HCT116 (cell line): ENCODE measurements around the gene ATG5. TPM values are rescaled to one million over a fixed set of nuclear protein-coding genes. Genes with fewer than 3 reads are reported as not detected.

Experiments
- ATAC-seq: fragments of 200-7000 bp; cut with Tn5 transposase; 2 replicates; pipeline ENCODE4 v1.9.1; 2020; ENCODE audit warnings: mild to moderate bottlenecking, moderate library complexity
- BruUV-seq: library from RNA; stranded (reverse); fragments of 400-500 nt; replicated peaks from 2 replicates; lab custom pipeline; 2021; lab: Mats Ljungman, UMichigan
- CTCF ChIA-PET: fragments of 300-600 bp; sonication (Branson Sonifier 250); formaldehyde crosslinking; loops from one replicate; lab custom pipeline; 2021; ENCODE audit warnings: antibody characterized with exemption; lab: Charles Lee
- POLR2A ChIA-PET: fragments of 300-600, 350-600 bp; sonication (Branson Sonifier 250); formaldehyde crosslinking; loops from one replicate; lab custom pipeline; 2021; ENCODE audit warnings: antibody characterized with exemption; lab: Charles Lee
- RAD21 ChIA-PET, 2 experiments: fragments of 300-600 bp; sonication (Branson Sonifier 250); formaldehyde crosslinking; loops; one replicate each; lab custom pipeline; 2023; ENCODE audit warnings: low total read pairs in 2 of 2; ENCODE audit not compliant: uncharacterized antibody in 2 of 2, unreplicated experiment in 2 of 2, low non-redundant PET in 1 of 2; lab: Charles Lee
- DNase-seq: peaks from one replicate; pipeline ENCODE4 v3.0.0-alpha.2; 2010; ENCODE audit warnings: low read depth, low spot score
- H2AFZ ChIP-seq: fragments of 200-600 bp; shearing (Covaris generic), sonication (generic); 2 replicates; pipeline ENCODE4 v1.6.1; 2017; ENCODE audit warnings: low read depth, mixed run types, mixed read lengths, antibody characterized with exemption, low read length; ENCODE audit not compliant: poor library complexity, severe bottlenecking
- H3K27ac ChIP-seq: 2 replicates; pipeline ENCODE4 v1.5.1; 2012; ENCODE audit warnings: low read depth, low read length
- H3K27me3 ChIP-seq: fragments of 200-600 bp; sonication (generic); 2 replicates; pipeline ENCODE4 v1.6.1; 2016; ENCODE audit warnings: mixed run types, low read length, mixed read lengths; ENCODE audit not compliant: insufficient read depth
- H3K36me3 ChIP-seq, 2 experiments: fragments of 200-500 bp in 1 of 2; fragments of 200-600 bp in 1 of 2; sonication (Bioruptor generic) in 1 of 2; sonication (generic) in 1 of 2; 2 replicates each; pipeline versions ENCODE4 v1.5.1 to v1.6.1; 2014 to 2016; ENCODE audit warnings: low read length in 2 of 2, inconsistent platforms in 1 of 2, mixed read lengths in 1 of 2, mixed run types in 1 of 2; ENCODE audit not compliant: insufficient read depth in 2 of 2, control insufficient read depth in 1 of 2
- H3K4me1 ChIP-seq, 2 experiments: fragments of 200-600 bp in 1 of 2; sonication (generic) in 1 of 2; 2 replicates each; pipeline versions ENCODE4 v1.5.1 to v1.6.1; 2012 to 2017; ENCODE audit warnings: low read length in 2 of 2, inconsistent platforms in 1 of 2, mild to moderate bottlenecking in 1 of 2, mixed read lengths in 1 of 2, mixed run types in 1 of 2, moderate library complexity in 1 of 2; ENCODE audit not compliant: insufficient read depth in 2 of 2, control insufficient read depth in 1 of 2
- H3K4me2 ChIP-seq: fragments of 200-600 bp; sonication (generic); 2 replicates; pipeline ENCODE4 v1.6.1; 2017; ENCODE audit warnings: mixed run types, low read length, mixed read lengths
- H3K4me3 ChIP-seq, 2 experiments: fragments of 200-600 bp in 1 of 2; sonication (generic) in 1 of 2; replicated peaks in 1 of 2; 2 replicates each; pipeline ENCODE4 v1.5.1; 2011 to 2016; ENCODE audit warnings: low read length in 2 of 2, control low read depth in 1 of 2, low read depth in 1 of 2, mild to moderate bottlenecking in 1 of 2, mixed read lengths in 1 of 2, mixed run types in 1 of 2
- H3K79me2 ChIP-seq: fragments of 200-600 bp; sonication (generic); 2 replicates; pipeline ENCODE4 v1.6.1; 2017; ENCODE audit warnings: mild to moderate bottlenecking, mixed run types, low read length, moderate library complexity, mixed read lengths; ENCODE audit not compliant: insufficient read depth
- H3K9ac ChIP-seq: fragments of 200-600 bp; sonication (generic); 2 replicates; pipeline ENCODE4 v1.6.1; 2016; ENCODE audit warnings: low read length, mixed read lengths
- H3K9me2 ChIP-seq: fragments of 200-600 bp; sonication (generic), shearing (Covaris generic); 2 replicates; pipeline ENCODE4 v1.6.1; 2017; ENCODE audit warnings: mixed run types, mild to moderate bottlenecking, moderate library complexity; ENCODE audit not compliant: insufficient read depth
- H3K9me3 ChIP-seq, 2 experiments: fragments of 200-500 bp in 1 of 2; fragments of 200-600 bp in 1 of 2; sonication (Bioruptor generic) in 1 of 2; sonication (generic) in 1 of 2; 2 replicates each; pipeline ENCODE4 v1.6.1; 2014 to 2017; ENCODE audit warnings: low read length in 2 of 2, mixed read lengths in 2 of 2, inconsistent platforms in 1 of 2, low read depth in 1 of 2, mild to moderate bottlenecking in 1 of 2, mixed run types in 1 of 2, moderate library complexity in 1 of 2; ENCODE audit not compliant: control insufficient read depth in 1 of 2, insufficient read depth in 1 of 2
- H4K20me1 ChIP-seq: fragments of 200-600 bp; sonication (generic), shearing (Covaris generic); 2 replicates; pipeline ENCODE4 v1.6.1; 2017; ENCODE audit warnings: mixed run types, mild to moderate bottlenecking, moderate library complexity; ENCODE audit not compliant: insufficient read depth
- ATF3 ChIP-seq: IDR thresholded peaks from 2 replicates; pipeline ENCODE4 v1.6.1; 2012
- CBX3 ChIP-seq: IDR thresholded peaks from 2 replicates; pipeline ENCODE4 v1.6.1; 2012; ENCODE audit warnings: low read depth
- CEBPB ChIP-seq: IDR thresholded peaks from 2 replicates; pipeline ENCODE4 v1.6.1; 2012; ENCODE audit warnings: low read depth
- EGR1 ChIP-seq: IDR thresholded peaks from 2 replicates; pipeline ENCODE4 v1.6.1; 2012; ENCODE audit warnings: low read depth
- EZH2 ChIP-seq: fragments of 200-600 bp; sonication (generic); IDR thresholded peaks from 2 replicates; pipeline ENCODE4 v1.6.1; 2017; ENCODE audit warnings: antibody characterized with exemption, mixed run types
- EZH2phosphoT487 ChIP-seq: fragments of 200-600 bp; IDR thresholded peaks from 2 replicates; pipeline ENCODE4 v1.6.1; 2018; ENCODE audit warnings: antibody characterized with exemption, borderline replicate concordance
- MAX ChIP-seq: IDR thresholded peaks from 2 replicates; pipeline ENCODE4 v1.6.1; 2012
- POLR2A ChIP-seq: IDR thresholded peaks from 2 replicates; pipeline ENCODE4 v1.7.0; 2011; ENCODE audit warnings: borderline replicate concordance; ENCODE audit not compliant: insufficient read depth, insufficient read length; ENCODE audit errors: extremely low read depth
- POLR2AphosphoS5 ChIP-seq: IDR thresholded peaks from 2 replicates; pipeline ENCODE4 v1.6.1; 2011; ENCODE audit warnings: mild to moderate bottlenecking, low read depth, low read length, moderate library complexity
- RAD21 ChIP-seq: IDR thresholded peaks from 2 replicates; pipeline ENCODE4 v1.6.1; 2012; ENCODE audit warnings: low read depth, mild to moderate bottlenecking
- REST ChIP-seq: IDR thresholded peaks from 2 replicates; pipeline ENCODE4 v1.6.1; 2012; ENCODE audit warnings: low read depth
- SIN3A ChIP-seq: IDR thresholded peaks from 2 replicates; pipeline ENCODE4 v1.6.1; 2012; ENCODE audit warnings: low read depth
- SP1 ChIP-seq: IDR thresholded peaks from 2 replicates; pipeline ENCODE4 v1.6.1; 2012; ENCODE audit warnings: low read depth
- SRF ChIP-seq: IDR thresholded peaks from 2 replicates; pipeline ENCODE4 v1.6.1; 2012; ENCODE audit warnings: low read depth
- ZFX ChIP-seq: fragments of 450-650 bp; IDR thresholded peaks from 2 replicates; pipeline ENCODE4 v1.6.1; 2017
- intact Hi-C: fragments of 100-400 bp; cut with micrococcal nuclease; formaldehyde crosslinking; loops from 2 replicates; pipeline ENCODE4 v1.10.0; 2022
- total RNA-seq: library from RNA; stranded (reverse); gene quantifications from one replicate; pipeline ENCODE4 v1.2.1, GENCODE V29; 2021; ENCODE audit not compliant: unreplicated experiment

Gene ATG5
- total RNA-seq, 1 experiment from 2014 or later: 39.6 TPM

GRCh38 chr6:106318851-106319250 is 6.7 kb downstream of the ATG5 start:
- DNase-seq: no peak
- Histone ChIP-seq H3K27me3 (no peaks in the 10 kb centered on the region), H3K4me3 (no peak overlapping the region), H3K4me1 (peaks cover under 1 to 5% of the 10 kb centered on the region in 2 experiments; a peak in 1 of 4 replicates), H3K9me2 (no peaks in the 10 kb centered on the region), H3K79me2 (peaks cover 96% of the 10 kb centered on the region), H3K4me2 (no peak overlapping the region), H3K9ac (no peak overlapping the region), H3K9me3 (no peaks in the 10 kb centered on the region), H3K36me3 (peaks cover 7 to 9% of the 10 kb centered on the region in 2 experiments; a peak in 2 of 4 replicates), H3K27ac (no peak overlapping the region), H2AFZ (no peak overlapping the region), H4K20me1 (peaks cover 5% of the 10 kb centered on the region; the same call in 1 of the 2 replicates)
- POLR2A ChIA-PET: no interaction called here
- CTCF ChIA-PET: no interaction called here
- TF ChIP-seq POLR2A (no peak), EZH2 (no peak), CBX3 (no peak), ZFX (no peak), EZH2phosphoT487 (no peak), POLR2AphosphoS5 (no peak), SIN3A (no peak), EGR1 (no peak)
- RAD21 ChIA-PET: no interaction called here
- ATAC-seq: no peak
- intact Hi-C loops: no loop called here
- no TSS peak for BruUV-seq

- ATAC-seq: no peak
- H3K9me2 ChIP-seq: no peaks in the 10 kb centered on the region
- H3K9me3 ChIP-seq: no peaks in the 10 kb centered on the region
- DNase-seq: no peak
- ChIA-PET CTCF (no interaction called here), POLR2A (no interaction called here), RAD21 (no interaction called here)
- H3K27me3 ChIP-seq: no peaks in the 10 kb centered on the region
- intact Hi-C loops: no loop called here
- no peak for TF ChIP-seq CBX3
- no peak for TF ChIP-seq SIN3A
- no peak for TF ChIP-seq POLR2AphosphoS5
- TF ChIP-seq SRF: no peak
- TF ChIP-seq EGR1: no peak
- no peak for TF ChIP-seq SP1
- TF ChIP-seq RAD21: no peak
- no peak for TF ChIP-seq ATF3
- no peak for TF ChIP-seq MAX
- no peak for TF ChIP-seq REST
- no peak for TF ChIP-seq CEBPB
- no peak overlapping the region for H3K27ac ChIP-seq
- no peak overlapping the region for H2AFZ ChIP-seq
- peaks cover 0 to 3% of the 10 kb centered on the region in 2 experiments; a peak in 2 of 4 replicates for H3K4me1 ChIP-seq
- H3K4me3 ChIP-seq: no peak overlapping the region
- H3K79me2 ChIP-seq: peaks cover 93% of the 10 kb centered on the region
- no peak overlapping the region for H3K4me2 ChIP-seq
- H3K36me3 ChIP-seq: peaks cover 7 to 9% of the 10 kb centered on the region in 2 experiments; a peak in 2 of 4 replicates
- no peak overlapping the region for H3K9ac ChIP-seq
- H4K20me1 ChIP-seq: peaks cover 5% of the 10 kb centered on the region; the same call in 1 of the 2 replicates
- BruUV-seq: no TSS peak
Measured at GRCh38 chr6:106318061-106318460, 7.5 kb downstream of the ATG5 start.
